Endothelial cell of hepatic sinusoid (primary cell): ENCODE measurements around the gene PROCR.
"Not testable (repeated sequence)": the region's sequence is repeated elsewhere in the genome, so short reads cannot be mapped to it uniquely, and the experiment has no call there.

Source experiments
- in situ Hi-C: cut with HindIII; loops from 2 replicates; pipeline ENCODE4 v1.10.0; 2017; ENCODE audit warnings: low sequenced_read_pairs

Gene PROCR

GRCh38 chr20:35164531-35164930, 7.3 kb upstream of the PROCR start:
- in situ Hi-C loops: loop anchor here (5.0 kb wide), 1 partner anchor 43 kb away; no protein-coding TSS in a partner anchor

GRCh38 chr20:35165221-35166185, 6.4 kb upstream of the PROCR start:
- in situ Hi-C loops: no loop called here

GRCh38 chr20:35166242-35166830, 5.5 kb upstream of the PROCR start:
- in situ Hi-C loops: no loop called here

DNA sequence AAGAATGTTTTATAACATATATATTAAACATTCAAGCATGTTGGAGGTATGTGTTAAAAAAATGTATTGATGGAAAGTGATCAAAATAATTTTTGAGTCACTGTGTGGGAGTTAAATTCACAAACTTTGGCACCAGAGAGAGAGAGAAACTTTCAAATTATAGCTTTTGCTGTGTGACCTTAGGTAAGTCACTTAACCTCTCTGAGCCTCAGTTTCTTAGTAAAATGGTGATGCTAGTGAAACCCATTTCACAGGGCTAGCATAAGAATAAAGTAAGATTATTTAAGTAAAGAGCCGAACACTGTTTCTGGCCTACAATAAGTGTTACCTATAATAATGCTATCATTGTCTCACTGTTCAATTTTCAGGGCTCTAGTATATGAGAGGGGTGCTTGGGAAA, 4.1 kb upstream of the PROCR start:
- in situ Hi-C loops: no loop called here

DNA sequence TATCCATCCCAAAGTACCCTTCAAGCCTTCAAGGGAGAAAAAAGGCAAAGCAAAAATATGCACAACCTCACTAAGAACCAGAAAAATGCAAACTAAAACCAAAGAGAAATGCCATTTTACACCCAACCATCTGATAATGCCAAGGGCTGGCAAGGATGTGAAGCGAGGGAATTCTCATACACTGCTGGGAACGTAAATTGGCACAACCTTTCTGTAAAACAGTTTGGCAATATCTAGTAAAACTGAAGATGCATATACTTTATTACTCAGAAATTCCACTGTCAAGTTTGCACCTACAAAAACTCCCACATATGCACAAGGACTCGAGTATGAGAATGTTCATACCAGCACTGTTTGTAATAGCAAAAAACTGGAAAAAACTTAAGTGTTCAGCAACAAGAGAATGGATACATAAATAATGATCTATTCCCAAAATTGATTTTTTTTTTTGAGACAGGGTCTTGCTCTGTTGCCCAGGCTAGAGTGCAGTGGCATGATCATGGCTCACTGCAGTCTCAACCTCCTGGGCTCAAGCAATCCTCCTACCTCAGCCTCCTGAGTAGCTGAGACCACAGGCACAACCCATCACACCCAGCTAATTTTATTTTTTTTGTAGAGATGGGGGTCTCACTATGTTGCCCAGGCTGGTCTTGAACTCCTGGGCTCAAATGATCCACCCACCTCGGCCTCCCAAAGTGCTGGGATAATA, 3.0 kb upstream of the PROCR start:
- in situ Hi-C loops: not testable (repeated sequence)

DNA sequence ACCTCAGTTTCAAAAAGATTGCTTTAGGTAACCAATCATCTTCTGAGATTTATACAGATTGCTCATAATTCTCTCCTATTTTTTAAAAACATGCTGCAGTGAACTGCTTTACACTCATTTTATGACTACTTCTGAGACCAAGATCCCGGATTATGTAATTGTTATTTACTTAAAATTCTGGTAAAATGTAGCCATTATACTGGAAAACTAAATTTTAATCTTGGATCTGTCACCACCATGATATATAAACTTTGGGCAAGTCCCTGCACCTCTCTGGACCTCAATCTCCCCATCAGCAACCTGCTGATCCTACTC, 477 bp upstream of the PROCR start:
- in situ Hi-C loops: no loop called here

DNA sequence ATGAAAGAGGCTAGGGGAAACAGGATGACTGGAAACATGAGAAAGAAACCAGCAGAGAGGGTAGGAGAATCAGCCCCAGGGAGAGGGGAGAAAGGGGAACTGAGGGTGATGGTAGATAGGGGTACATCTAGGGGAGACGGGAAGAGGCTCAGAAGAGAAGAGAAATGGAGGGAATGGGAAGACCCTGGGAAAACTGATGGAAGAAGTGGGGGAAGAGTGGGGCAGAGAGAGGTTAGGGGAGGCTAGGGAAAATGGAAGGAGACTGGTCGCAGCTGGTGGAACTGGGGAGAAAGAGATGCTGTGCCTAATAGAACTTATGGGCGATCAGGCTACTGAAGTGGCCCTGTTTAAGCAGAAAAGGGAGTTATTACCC, 548 bp downstream of the PROCR start:
- in situ Hi-C loops: no loop called here

GRCh38 chr20:35173576-35174192, 1.8 kb downstream of the PROCR start:
- in situ Hi-C loops: no loop called here

DNA sequence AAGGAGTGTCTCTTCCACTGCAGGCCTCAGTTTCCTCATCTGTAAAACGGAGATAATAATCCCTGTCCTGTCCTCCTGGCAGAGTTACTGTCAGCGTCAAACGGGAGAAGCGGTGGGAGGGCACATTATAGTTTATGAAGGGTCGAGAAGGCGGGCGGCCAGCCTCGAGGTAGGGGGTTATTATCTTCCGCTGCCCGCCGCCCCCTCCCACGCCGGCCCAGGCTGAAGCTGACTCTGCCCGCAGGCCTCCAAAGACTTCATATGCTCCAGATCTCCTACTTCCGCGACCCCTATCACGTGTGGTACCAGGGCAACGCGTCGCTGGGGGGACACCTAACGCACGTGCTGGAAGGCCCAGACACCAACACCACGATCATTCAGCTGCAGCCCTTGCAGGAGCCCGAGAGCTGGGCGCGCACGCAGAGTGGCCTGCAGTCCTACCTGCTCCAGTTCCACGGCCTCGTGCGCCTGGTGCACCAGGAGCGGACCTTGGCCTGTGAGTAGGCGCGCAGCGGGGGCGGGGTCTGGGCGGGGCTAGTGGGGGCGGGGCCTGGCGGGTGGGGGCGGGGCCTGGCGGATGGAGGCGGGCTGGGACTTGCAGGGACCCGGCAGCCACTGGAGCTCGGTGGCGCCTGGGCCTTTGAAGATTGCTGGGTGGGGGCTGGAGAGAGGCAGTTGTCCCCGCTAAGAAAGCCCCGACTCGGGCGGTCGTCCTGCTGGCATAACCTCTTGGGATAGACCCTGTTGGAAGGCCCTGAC, 2.8 kb downstream of the PROCR start:
- in situ Hi-C loops: no loop called here

DNA sequence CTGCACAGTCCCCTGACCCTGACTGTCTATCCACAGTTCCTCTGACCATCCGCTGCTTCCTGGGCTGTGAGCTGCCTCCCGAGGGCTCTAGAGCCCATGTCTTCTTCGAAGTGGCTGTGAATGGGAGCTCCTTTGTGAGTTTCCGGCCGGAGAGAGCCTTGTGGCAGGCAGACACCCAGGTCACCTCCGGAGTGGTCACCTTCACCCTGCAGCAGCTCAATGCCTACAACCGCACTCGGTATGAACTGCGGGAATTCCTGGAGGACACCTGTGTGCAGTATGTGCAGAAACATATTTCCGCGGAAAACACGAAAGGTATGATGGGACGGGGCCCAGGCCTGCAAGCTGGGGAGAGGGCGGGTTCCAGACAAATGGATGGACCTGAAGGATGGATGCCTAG, 4.3 kb downstream of the PROCR start:
- in situ Hi-C loops: no loop called here

GRCh38 chr20:35179292-35180212, 7.7 kb downstream of the PROCR start:
- in situ Hi-C loops: no loop called here

DNA sequence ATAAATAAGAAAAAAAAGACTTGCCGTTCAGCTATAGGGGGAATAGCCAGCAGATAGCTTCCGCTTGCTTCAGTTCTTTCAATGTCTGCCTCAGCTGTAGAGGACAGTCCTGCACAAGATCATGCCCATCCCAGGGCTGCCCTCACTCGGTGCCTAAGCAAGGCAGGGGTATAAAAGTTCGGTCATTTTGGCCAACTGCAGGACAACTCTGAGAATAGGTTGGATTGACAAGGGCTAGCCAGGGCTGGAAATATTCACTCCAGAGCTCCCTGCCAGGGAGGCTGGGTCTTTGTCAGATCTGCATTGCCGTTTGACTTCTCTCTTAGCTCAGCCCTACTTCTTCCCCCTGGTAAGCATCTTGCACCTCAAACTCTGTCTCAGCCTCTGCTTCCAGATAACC, 8.4 kb downstream of the PROCR start:
- in situ Hi-C loops: no loop called here

DNA sequence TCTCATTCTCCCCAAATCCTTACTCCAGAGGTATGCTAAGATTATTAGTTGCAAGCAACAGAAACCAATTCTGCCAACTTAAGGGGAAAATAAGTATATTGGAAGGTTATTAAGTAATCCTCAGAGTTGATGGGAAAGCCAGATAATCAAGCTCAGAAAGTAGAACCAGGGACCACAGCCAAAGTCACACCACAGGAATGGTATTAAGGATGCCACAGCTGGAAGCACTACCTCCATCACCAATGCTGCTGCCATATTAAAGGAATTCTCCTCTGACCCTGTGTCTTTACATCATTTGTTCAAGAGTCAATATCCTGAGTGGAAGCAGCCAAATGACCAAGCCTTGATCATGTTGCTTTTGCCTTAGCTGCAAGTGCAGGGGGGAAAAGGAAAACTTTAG, 9.9 kb downstream of the PROCR start:
- in situ Hi-C loops: no loop called here

- in situ Hi-C loops: not testable (repeated sequence)
Observed at GRCh38 chr20:35186691-35187289, 14.9 kb downstream of the PROCR start.

DNA sequence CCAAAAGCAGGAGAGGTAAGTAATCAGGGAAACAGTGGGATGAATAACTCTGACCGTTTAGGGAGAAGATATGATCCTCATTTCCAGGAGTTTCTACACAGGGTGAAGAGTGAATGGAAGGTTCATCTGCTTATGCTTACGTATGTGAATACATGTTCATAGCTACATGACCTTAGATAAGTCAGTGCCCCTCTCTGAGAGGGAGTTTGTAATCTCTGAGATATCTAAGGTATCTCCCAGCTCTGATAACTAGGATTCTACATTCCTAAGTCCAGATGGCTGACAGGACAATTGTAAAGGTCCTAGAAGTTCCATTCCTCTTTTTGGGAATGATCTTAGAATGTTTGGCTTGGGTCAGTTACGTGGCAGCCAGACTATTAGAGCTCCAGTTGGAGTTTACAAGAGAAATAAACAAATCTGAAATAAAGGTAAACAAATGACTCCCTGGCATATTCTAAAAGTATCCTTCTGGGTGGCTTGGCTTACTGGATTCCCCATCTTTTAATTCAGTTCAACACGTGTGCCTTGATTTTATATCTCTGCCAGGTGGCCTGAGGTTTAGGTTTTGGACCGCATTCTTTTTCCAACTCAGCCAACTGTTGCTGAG, 15.8 kb downstream of the PROCR start:
- in situ Hi-C loops: no loop called here

DNA sequence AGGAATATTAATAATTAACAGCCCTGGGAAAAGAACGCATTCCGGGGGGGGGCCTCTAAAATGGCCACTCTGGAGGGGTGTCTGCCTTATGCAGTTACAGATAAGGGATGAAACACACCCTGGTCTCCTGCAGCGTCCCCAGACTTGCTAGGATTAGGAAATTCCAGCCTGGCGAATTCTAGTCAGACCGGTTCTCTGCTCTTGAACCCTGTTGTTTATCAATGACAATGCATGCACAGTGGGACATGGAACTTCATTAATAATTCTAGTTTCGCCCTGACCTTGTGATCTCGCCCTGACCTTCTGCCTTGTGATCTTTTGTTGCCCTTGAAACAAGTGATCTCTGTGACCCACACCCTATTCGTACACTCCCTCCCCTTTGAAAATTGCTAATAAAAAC, 17.4 kb downstream of the PROCR start:
- in situ Hi-C loops: not testable (repeated sequence)

DNA sequence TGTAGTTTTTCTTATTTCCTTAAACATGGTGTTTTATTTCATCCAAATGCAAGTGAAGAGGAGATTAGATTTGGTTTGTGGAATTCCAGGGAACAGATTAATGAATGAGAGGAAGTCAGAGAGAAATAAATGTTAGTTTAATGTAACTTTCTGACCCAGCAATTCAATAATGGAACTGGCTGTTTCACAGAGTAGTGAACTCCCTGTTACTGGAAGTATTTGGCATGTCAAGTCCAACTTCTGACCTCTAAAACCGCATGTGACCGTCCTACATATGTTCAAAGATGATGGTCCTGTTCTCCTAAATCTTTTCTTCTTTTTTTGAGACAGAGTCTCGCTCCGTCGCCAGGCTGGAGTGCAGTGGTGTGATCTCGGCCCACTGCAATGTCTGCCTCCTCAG, 18.7 kb downstream of the PROCR start:
- in situ Hi-C loops: loop anchor here (5.0 kb wide), 1 partner anchor 67 kb away; no protein-coding TSS in a partner anchor

DNA sequence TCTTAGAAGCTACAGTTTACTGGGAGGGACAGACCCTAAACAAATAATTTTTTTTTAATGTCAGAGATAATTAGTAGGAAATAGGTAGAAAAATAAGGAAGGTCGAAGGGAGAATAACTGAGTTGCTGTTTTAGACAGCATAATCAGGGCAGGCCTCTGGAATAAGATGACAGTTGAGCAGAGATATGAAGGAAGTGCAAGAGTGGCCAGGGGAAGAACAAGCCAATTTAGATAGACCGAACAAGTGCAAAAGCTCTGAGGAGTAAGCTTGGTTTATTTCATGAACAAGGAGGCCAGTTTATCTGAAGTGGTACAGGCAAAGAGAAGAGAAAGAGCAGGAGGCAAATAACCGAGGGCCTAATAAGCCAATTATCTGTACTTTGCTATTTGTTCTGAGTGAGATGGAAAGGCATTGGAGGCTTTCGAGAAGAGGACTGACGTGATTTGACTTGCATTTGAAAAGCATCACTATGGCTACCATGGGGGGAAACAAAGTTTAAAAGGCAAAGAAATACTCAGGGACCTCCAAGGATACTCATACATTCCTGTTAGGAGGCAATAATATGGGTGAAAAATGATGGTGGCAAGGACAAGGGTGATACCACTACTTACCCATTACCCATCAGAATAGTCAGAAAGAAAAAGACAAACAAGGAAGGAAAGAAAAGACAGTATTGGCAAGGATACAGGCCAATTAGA, 19.7 kb downstream of the PROCR start:
- in situ Hi-C loops: loop anchor here (5.0 kb wide), 1 partner anchor 66 kb away; no protein-coding TSS in a partner anchor
